A673 (cell line): ENCODE results near the gene COPS6. TPM values are rescaled to one million over a fixed set of nuclear protein-coding genes. Genes with fewer than 3 reads are reported as not detected.
A peak's percentile ranks its signal among the peaks of the same experiment; 100 is the strongest.

Source experiments
- BruUV-seq: library from RNA; stranded (reverse); fragments of 400-500 nt; replicated peaks from 2 replicates; lab custom pipeline; 2021; lab: Mats Ljungman, UMichigan
- CTCF ChIA-PET: fragments of 300-600 bp; sonication (Branson Sonifier 250); formaldehyde crosslinking; loops from one replicate; lab custom pipeline; 2022; ENCODE audit warnings: antibody characterized with exemption; lab: Charles Lee
- POLR2A ChIA-PET: fragments of 300-600 bp; sonication (Branson Sonifier 250); formaldehyde crosslinking; loops from one replicate; lab custom pipeline; 2022; ENCODE audit warnings: antibody characterized with exemption; ENCODE audit not compliant: low non-redundant PET; lab: Charles Lee
- DNase-seq: peaks from one replicate; pipeline ENCODE4 v3.0.0-alpha.2; 2015; ENCODE audit warnings: low spot score
- H3K27ac ChIP-seq: fragments of 200-600 bp; sonication (generic); 2 replicates; pipeline ENCODE4 v1.5.1; 2016; ENCODE audit warnings: mixed run types, low read depth, mild to moderate bottlenecking, mixed read lengths, antibody characterized with exemption, low read length; ENCODE audit not compliant: poor library complexity, severe bottlenecking
- H3K27me3 ChIP-seq: fragments of 200-600 bp; sonication (generic); replicated peaks from 2 replicates; pipeline ENCODE4 v1.6.1; 2017; ENCODE audit warnings: mixed run types, low read depth, mild to moderate bottlenecking, mixed read lengths, antibody characterized with exemption, low read length; ENCODE audit not compliant: insufficient read depth, poor library complexity
- H3K36me3 ChIP-seq: fragments of 200-600 bp; sonication (generic); 2 replicates; pipeline ENCODE4 v1.6.1; 2016; ENCODE audit warnings: mixed run types, mild to moderate bottlenecking, mixed read lengths, antibody characterized with exemption, low read length; ENCODE audit not compliant: insufficient read depth, poor library complexity, severe bottlenecking
- H3K4me1 ChIP-seq: fragments of 200-600 bp; sonication (generic); 2 replicates; pipeline ENCODE4 v1.6.1; 2017; ENCODE audit warnings: mixed run types, mild to moderate bottlenecking, mixed read lengths, antibody characterized with exemption, low read length; ENCODE audit not compliant: insufficient read depth, poor library complexity, severe bottlenecking
- H3K4me3 ChIP-seq: fragments of 200-600 bp; sonication (generic); 2 replicates; pipeline ENCODE4 v1.5.1; 2016; ENCODE audit warnings: low read depth, mixed run types, mild to moderate bottlenecking, mixed read lengths, low read length; ENCODE audit not compliant: poor library complexity, severe bottlenecking
- H3K9me3 ChIP-seq: fragments of 200-600 bp; sonication (generic); 2 replicates; pipeline ENCODE4 v1.6.1; 2016; ENCODE audit warnings: mixed run types, low read depth, mild to moderate bottlenecking, mixed read lengths, antibody characterized with exemption, low read length; ENCODE audit not compliant: poor library complexity, severe bottlenecking
- EZH2 ChIP-seq: fragments of 200-600 bp; sonication (generic); IDR thresholded peaks from 2 replicates; pipeline ENCODE4 v1.6.1; 2017; ENCODE audit warnings: borderline replicate concordance, low read depth, mild to moderate bottlenecking, mixed read lengths, antibody characterized with exemption, low read length; ENCODE audit not compliant: poor library complexity, severe bottlenecking
- intact Hi-C: fragments of 100-400 bp; cut with micrococcal nuclease; formaldehyde crosslinking; loops from one replicate; pipeline ENCODE4 v1.10.0; 2022; ENCODE audit not compliant: unreplicated experiment
- total RNA-seq: library from RNA; stranded (reverse); gene quantifications from 2 replicates; pipeline ENCODE4 v1.2.3, GENCODE V29; 2021
- TF ChIP-seq, protein P1 (sequence below): fragments of 300-800, 200-600 bp; sonication (generic); conservative IDR thresholded peaks from 2 replicates; pipeline ENCODE4 v1.5.1; 2017; ENCODE audit warnings: low read depth, mild to moderate bottlenecking, antibody characterized with exemption, low read length, moderate library complexity, mixed read lengths

The COPS6 gene
- total RNA-seq, 1 experiment from 2014 or later, result 166 TPM

DNA sequence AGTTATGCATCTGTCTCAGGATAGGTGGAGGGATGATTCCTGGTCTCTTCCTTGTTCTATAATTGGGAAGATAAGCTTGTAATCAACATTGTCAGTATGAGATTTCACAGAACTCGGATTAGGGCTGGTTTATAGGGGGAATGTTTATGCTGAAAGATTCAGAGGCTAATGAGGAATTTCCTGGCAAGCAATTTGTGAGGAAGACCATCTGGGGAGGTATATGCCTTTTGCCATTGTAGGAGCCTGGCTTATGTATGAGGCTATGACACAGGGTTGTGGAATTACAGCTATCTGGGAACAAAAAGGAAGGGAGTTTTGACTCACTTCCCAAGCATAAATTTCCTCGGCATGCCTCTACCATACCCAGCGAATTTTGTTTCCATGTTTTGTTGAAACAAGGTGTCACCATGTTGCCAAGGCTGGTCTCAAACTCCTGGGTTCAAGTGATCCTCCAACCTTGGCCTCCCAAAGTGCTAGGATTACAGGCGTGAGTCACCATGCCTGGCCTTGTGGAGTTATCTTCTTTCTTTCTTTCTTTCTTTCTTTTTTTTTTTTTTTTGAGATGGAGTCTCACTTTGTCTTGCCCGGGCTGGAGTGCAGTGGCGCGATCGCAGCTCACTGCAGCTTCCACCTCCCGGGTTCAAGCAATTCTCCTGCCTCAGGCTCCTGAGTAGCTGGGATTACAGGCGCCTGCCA is 1.6 kb upstream of the COPS6 start:
- no TSS peak for BruUV-seq
- H3K27ac ChIP-seq, result peak overlapping the region; percentile 91
- peaks cover 22% of the 10 kb centered on the region for H3K36me3 ChIP-seq
- no peaks in the 10 kb centered on the region for H3K9me3 ChIP-seq
- H3K4me3 ChIP-seq, result no peak overlapping the region
- peak; percentile 98 for DNase-seq
- POLR2A ChIA-PET, result interaction anchor here (0.6 to 0.7 kb wide), 2 partner anchors 11 to 42 kb away, joined by 3 read pairs; no protein-coding TSS in a partner anchor
- intact Hi-C loops, result no loop called here
- no peak for TF ChIP-seq EZH2
- TF ChIP-seq, protein P1, sequence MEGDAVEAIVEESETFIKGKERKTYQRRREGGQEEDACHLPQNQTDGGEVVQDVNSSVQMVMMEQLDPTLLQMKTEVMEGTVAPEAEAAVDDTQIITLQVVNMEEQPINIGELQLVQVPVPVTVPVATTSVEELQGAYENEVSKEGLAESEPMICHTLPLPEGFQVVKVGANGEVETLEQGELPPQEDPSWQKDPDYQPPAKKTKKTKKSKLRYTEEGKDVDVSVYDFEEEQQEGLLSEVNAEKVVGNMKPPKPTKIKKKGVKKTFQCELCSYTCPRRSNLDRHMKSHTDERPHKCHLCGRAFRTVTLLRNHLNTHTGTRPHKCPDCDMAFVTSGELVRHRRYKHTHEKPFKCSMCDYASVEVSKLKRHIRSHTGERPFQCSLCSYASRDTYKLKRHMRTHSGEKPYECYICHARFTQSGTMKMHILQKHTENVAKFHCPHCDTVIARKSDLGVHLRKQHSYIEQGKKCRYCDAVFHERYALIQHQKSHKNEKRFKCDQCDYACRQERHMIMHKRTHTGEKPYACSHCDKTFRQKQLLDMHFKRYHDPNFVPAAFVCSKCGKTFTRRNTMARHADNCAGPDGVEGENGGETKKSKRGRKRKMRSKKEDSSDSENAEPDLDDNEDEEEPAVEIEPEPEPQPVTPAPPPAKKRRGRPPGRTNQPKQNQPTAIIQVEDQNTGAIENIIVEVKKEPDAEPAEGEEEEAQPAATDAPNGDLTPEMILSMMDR, result no peak
- H3K4me1 ChIP-seq, result peaks cover 39% of the 10 kb centered on the region
- H3K27me3 ChIP-seq, result no peaks in the 10 kb centered on the region
- CTCF ChIA-PET, result no interaction called here

DNA sequence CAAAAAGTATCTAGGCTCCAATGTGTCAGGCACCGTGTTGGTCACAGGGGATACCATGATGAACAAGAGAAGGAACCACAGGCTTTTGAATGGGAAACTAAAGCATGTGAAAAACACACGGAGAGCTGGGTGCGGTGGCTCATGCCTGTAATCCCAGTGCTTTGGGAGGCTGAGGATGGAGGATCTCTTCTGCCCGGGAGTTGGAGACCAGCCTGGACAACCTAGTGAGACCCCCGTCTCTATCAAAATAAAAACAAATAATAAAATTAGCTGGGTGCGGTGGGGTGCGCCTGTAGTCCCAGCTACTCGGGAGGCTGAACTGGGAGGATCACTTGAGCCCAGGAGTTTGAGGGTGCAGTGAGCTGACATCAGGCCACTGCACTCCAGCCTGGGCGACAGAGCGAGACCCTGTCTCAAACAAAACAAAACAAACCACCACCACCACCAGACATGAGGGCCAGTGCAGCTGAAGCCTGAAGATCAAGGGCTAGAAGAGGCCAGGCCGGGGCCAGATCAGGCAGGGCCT is 611 bp upstream of the COPS6 start:
- H3K36me3 ChIP-seq, result peaks cover 31% of the 10 kb centered on the region
- H3K27me3 ChIP-seq, result no peaks in the 10 kb centered on the region
- TF ChIP-seq, protein P1, result no peak
- no peak for TF ChIP-seq EZH2
- DNase-seq, result no peak
- peak overlapping the region; percentile 94 for H3K4me3 ChIP-seq
- BruUV-seq, result no TSS peak
- intact Hi-C loops, result no loop called here
- H3K27ac ChIP-seq, result peak overlapping the region; percentile 91
- H3K4me1 ChIP-seq, result peaks cover 39% of the 10 kb centered on the region
- no peaks in the 10 kb centered on the region for H3K9me3 ChIP-seq
- ChIA-PET CTCF (no interaction called here), POLR2A (no interaction called here)

DNA sequence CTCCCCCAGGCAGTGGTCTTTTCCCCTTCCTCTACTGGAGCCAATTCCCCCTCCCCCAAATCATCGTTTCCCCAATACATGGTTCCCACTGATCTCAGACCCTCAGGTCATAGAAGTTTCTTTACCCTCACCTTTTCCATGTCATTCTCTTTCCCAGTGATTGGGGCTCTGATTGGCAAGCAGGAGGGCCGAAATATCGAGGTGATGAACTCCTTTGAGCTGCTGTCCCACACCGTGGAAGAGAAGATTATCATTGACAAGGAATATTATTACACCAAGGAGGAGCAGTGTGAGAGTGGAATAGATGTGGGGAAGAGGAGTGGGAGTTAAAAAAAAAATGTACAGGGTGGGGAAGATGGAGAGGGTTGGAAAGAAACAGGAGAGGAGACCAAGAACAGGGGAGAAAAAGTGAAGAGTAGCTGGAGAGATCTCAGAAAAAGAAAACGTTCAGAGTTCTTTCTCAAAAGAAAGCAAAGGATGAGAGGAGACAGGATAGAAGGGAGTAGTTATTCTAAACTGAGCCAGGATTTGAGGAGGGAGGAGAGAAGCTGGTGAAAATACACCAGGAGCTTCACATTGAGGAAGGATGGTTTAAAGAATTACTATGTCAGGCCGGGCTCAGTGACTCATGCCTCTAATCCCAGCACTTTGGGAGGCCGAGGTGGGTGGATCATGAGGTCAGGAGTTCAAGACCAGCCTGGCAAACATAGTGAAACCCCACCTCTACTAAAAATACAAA is 858 bp downstream of the COPS6 start:
- Histone ChIP-seq H3K4me1 (peaks cover 39% of the 10 kb centered on the region), H3K36me3 (peaks cover 46% of the 10 kb centered on the region), H3K4me3 (peak overlapping the region; percentile 94), H3K27me3 (no peaks in the 10 kb centered on the region), H3K27ac (peak overlapping the region; percentile 91), H3K9me3 (no peaks in the 10 kb centered on the region)
- no TSS peak for BruUV-seq
- TF ChIP-seq, protein P1, result no peak
- no peak for TF ChIP-seq EZH2
- no peak for DNase-seq
- CTCF ChIA-PET, result no interaction called here
- POLR2A ChIA-PET, result no interaction called here
- intact Hi-C loops, result no loop called here
